ENCODE results near the gene OTOF.

Gene OTOF

GRCh38 chr2:26495705-26496297 lies 17.9 kb upstream of the OTOF start:
- DNase-seq, result peak; percentile 57

GRCh38 chr2:26494891-26495290 lies 17.0 kb upstream of the OTOF start:
- DNase-seq, result no peak

GRCh38 chr2:26494199-26494598 lies 16.3 kb upstream of the OTOF start:
- no peak for DNase-seq

GRCh38 chr2:26493566-26493965 lies 15.6 kb upstream of the OTOF start:
- no peak for DNase-seq

GRCh38 chr2:26492749-26493515 lies 15.0 kb upstream of the OTOF start:
- no peak for DNase-seq

- DNase-seq, result no peak
Measured at GRCh38 chr2:26491563-26492167, 13.7 kb upstream of the OTOF start.

- DNase-seq, result no peak
Measured at GRCh38 chr2:26489213-26489850, 11.4 kb upstream of the OTOF start.

- DNase-seq, result no peak
Measured at GRCh38 chr2:26488463-26489212, 10.7 kb upstream of the OTOF start.

GRCh38 chr2:26487192-26487591 lies 9.3 kb upstream of the OTOF start:
- no peak for DNase-seq

GRCh38 chr2:26486789-26487188 lies 8.9 kb upstream of the OTOF start:
- DNase-seq, result no peak

- DNase-seq, result no peak
Measured at GRCh38 chr2:26485725-26486418, 7.9 kb upstream of the OTOF start.

GRCh38 chr2:26485099-26485498 lies 7.2 kb upstream of the OTOF start:
- DNase-seq, result no peak

GRCh38 chr2:26484579-26484978 lies 6.7 kb upstream of the OTOF start:
- DNase-seq, result no peak

- no peak for DNase-seq
Measured at GRCh38 chr2:26483957-26484565, 6.1 kb upstream of the OTOF start.

- DNase-seq, result no peak
Measured at GRCh38 chr2:26483516-26483915, 5.6 kb upstream of the OTOF start.

GRCh38 chr2:26483027-26483326 lies 5.1 kb upstream of the OTOF start:
- DNase-seq, result no peak

GRCh38 chr2:26482211-26483026 lies 4.5 kb upstream of the OTOF start:
- DNase-seq, result no peak

GRCh38 chr2:26481706-26482105 lies 3.8 kb upstream of the OTOF start:
- peak; percentile 26 for DNase-seq

GRCh38 chr2:26480566-26481423 lies 2.9 kb upstream of the OTOF start:
- no peak for DNase-seq
